Measurements from ENCODE around the gene LVRN. TPM values are rescaled to one million over a fixed set of nuclear protein-coding genes. Genes with fewer than 3 reads are reported as not detected.

Gene LVRN
- total RNA-seq, 1 donor from 2014 or later = 0.17 TPM

- no peak for DNase-seq
Measured at GRCh38 chr5:116023619-116024018, 61.3 kb downstream of the LVRN start.

GRCh38 chr5:116025866-116026265 lies 63.6 kb downstream of the LVRN start:
- no peak for DNase-seq

- peak; percentile 91 for DNase-seq
Measured at GRCh38 chr5:116032094-116032517, 69.8 kb downstream of the LVRN start, which contains the start of gene ARL14EPL. ARL14EPL (plus strand) TSS chr5:116032472; CDS start chr5:116051466, 18,994 bp downstream.

GRCh38 chr5:116032991-116033390 lies 70.7 kb downstream of the LVRN start:
- DNase-seq = no peak

- DNase-seq = no peak
Measured at GRCh38 chr5:116035123-116035522, 72.8 kb downstream of the LVRN start.

- peak; percentile 23 for DNase-seq
Measured at GRCh38 chr5:116037236-116037822, 75.1 kb downstream of the LVRN start.

- DNase-seq = no peak
Measured at GRCh38 chr5:116038817-116039216, 76.5 kb downstream of the LVRN start.

- DNase-seq = no peak
Measured at GRCh38 chr5:116042375-116042774, 80.1 kb downstream of the LVRN start.

GRCh38 chr5:116044073-116044472 lies 81.8 kb downstream of the LVRN start:
- DNase-seq = no peak

- no peak for DNase-seq
Measured at GRCh38 chr5:116045821-116046220, 83.5 kb downstream of the LVRN start.

GRCh38 chr5:116046261-116046660 lies 84.0 kb downstream of the LVRN start:
- no peak for DNase-seq

GRCh38 chr5:116046823-116047222 lies 84.5 kb downstream of the LVRN start:
- no peak for DNase-seq

- no peak for DNase-seq
Measured at GRCh38 chr5:116058346-116058936, 96.2 kb downstream of the LVRN start.

- DNase-seq = no peak
Measured at GRCh38 chr5:116062352-116062751, 100.1 kb downstream of the LVRN start.

- DNase-seq = no peak
Measured at GRCh38 chr5:116063950-116064349, 101.7 kb downstream of the LVRN start.

- peak; percentile 79 for DNase-seq
Measured at GRCh38 chr5:116068028-116068632, 105.9 kb downstream of the LVRN start.

- DNase-seq = no peak
Measured at GRCh38 chr5:116071211-116071610, 108.9 kb downstream of the LVRN start.

- DNase-seq = no peak
Measured at GRCh38 chr5:116075191-116075831, 113.0 kb downstream of the LVRN start.

GRCh38 chr5:116076496-116076895 lies 114.2 kb downstream of the LVRN start:
- DNase-seq = no peak

Measured in dermis blood vessel endothelial cell (primary cell).